ENCODE data around the gene PER1.

- TF ChIP-seq CTCF (IDR thresholded peaks at IDR 0.05 in 2 of 3, conservative IDR thresholded peaks at IDR 0.05 in 1 of 3; ENCODE audit: borderline replicate concordance in 1 of 3, insufficient read depth in 1 of 3, low read depth in 2 of 3, low read length in 2 of 3) (no peak), EZH2 (IDR thresholded peaks at IDR 0.05) (no peak)
These were observed 6.8 kb upstream of the PER1 start for GRCh38 chr17:8159032-8159400.
